Measurements from ENCODE around the gene MBNL1. TPM values are rescaled to one million over a fixed set of nuclear protein-coding genes. Genes with fewer than 3 reads are reported as not detected.

MBNL1 gene
- total and polyA plus RNA-seq, 2 donors (not counting 3 experiments of a cell fraction or from before 2014, with no cell fraction given): 179 to 362 TPM

- Histone ChIP-seq H3K9ac (replicated peaks; ENCODE audit: extremely low read depth, insufficient read depth, low read length) (no peak overlapping the region), H3K36me3 (ENCODE audit: control insufficient read depth in 2 of 2, extremely low read depth in 1 of 2, insufficient read depth in 2 of 2, low read length in 2 of 2) (peaks cover 0 to 11% of the 10 kb centered on the region in 2 experiments), H2AFZ (ENCODE audit: low read depth, low read length) (no peak overlapping the region), H3K4me3 (replicated peaks in 1 of 3; ENCODE audit: insufficient read depth in 1 of 3, low read depth in 1 of 3, low read length in 3 of 3) (no peak overlapping the region), H3K4me1 (ENCODE audit: control insufficient read depth, extremely low read depth, insufficient read depth, low read length) (peaks cover 28% of the 10 kb centered on the region), H3K9me3 (replicated peaks; ENCODE audit: control insufficient read depth, insufficient read depth, low read length) (no peaks in the 10 kb centered on the region), H3K4me2 (ENCODE audit: insufficient read depth, low read length) (no peak overlapping the region), H3K9me1 (replicated peaks; ENCODE audit: control insufficient read depth, extremely low read depth, insufficient read depth, low read length) (no peaks in the 10 kb centered on the region), H3K79me2 (ENCODE audit: control insufficient read depth, insufficient read depth, low read length) (peaks cover 99% of the 10 kb centered on the region), H3K27me3 (ENCODE audit: control insufficient read depth in 2 of 2, insufficient read depth in 2 of 2, low read length in 2 of 2) (no peaks in the 10 kb centered on the region), H3K27ac (ENCODE audit: insufficient read depth, low read depth, low read length) (no peak overlapping the region), H4K20me1 (replicated peaks; ENCODE audit: control insufficient read depth, extremely low read depth, insufficient read depth, low read length) (peaks cover 16% of the 10 kb centered on the region)
- DNase-seq (ENCODE audit: low read depth, low spot score): no peak
- intact Hi-C loops (cut with micrococcal nuclease): no loop called here
- CTCF ChIA-PET: interaction anchor here (1.2 to 2.0 kb wide), 2 partner anchors 14 to 17 kb away, joined by 5 read pairs; no protein-coding TSS in a partner anchor
- no peak for FAIRE-seq
- POLR2A ChIA-PET: no interaction called here
- BruUV-seq (replicated peaks): no TSS peak
- dilution Hi-C loops (cut with MboI; ENCODE audit: extremely low pct_ligation_motif_present, low sequenced_read_pairs): no loop called here
- TF ChIP-seq GATA2 (IDR thresholded peaks at IDR 0.05; ENCODE audit: insufficient read depth, insufficient read length, low read depth, low read length) (no peak), EZH2 (IDR thresholded peaks at IDR 0.05; ENCODE audit: borderline replicate concordance, low read depth, low read length, severe bottlenecking) (no peak), FOS (IDR thresholded peaks at IDR 0.05; ENCODE audit: borderline replicate concordance, insufficient read depth, low read length) (no peak), POLR2A (IDR thresholded peaks at IDR 0.05; ENCODE audit: low read depth, low read length) (no peak), MYC (IDR thresholded peaks at IDR 0.05; ENCODE audit: low read depth, low read length) (no peak), POLR2AphosphoS5 (IDR thresholded peaks at IDR 0.05; ENCODE audit: insufficient read depth, low read depth, low read length) (no peak), CTCF (IDR thresholded peaks at IDR 0.05; ENCODE audit: extremely low read depth in 1 of 2, insufficient read depth in 1 of 2, low read depth in 1 of 2, low read length in 2 of 2) (no peak), JUN (IDR thresholded peaks at IDR 0.05; ENCODE audit: borderline replicate concordance, insufficient read depth, insufficient read length, low read depth) (no peak), MAX (IDR thresholded peaks at IDR 0.05; ENCODE audit: insufficient read depth, insufficient read length) (no peak)
Measured at GRCh38 chr3:152395764-152396163, 127.0 kb downstream of the MBNL1 start.
